Measurements from ENCODE around the gene DOC2A. TPM values are rescaled to one million over a fixed set of nuclear protein-coding genes. Genes with fewer than 3 reads are reported as not detected.
"Not testable (repeated sequence)": the region's sequence is repeated elsewhere in the genome, so short reads cannot be mapped to it uniquely, and the experiment has no call there.

Gene DOC2A
- total RNA-seq, 1 experiment from 2014 or later: not detected

DNA sequence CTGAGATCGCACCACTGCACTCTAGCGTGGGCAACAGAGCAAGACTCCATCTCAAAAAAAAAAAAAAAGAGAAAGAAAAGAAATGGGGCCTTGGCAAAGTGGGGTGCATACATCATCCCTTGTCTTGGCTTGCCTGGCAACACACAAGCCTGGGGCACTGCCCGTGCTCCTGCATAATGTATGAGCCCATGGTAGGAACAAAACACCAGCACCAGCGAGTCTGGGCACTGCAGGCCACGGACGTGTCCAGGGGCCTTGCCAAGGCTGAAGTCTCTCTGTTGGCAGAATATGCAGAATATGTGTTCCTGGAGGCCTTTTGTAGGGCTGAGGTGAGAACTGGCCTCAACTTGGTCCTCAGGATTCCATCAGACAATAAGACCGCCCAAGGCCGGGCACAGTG is 39.0 kb upstream of the DOC2A start:
- H3K9ac ChIP-seq (ENCODE audit: low read length): no peak overlapping the region
- H2AFZ ChIP-seq (ENCODE audit: low read length): no peak overlapping the region
- no peaks in the 10 kb centered on the region for H3K36me3 ChIP-seq (ENCODE audit: insufficient read depth, low read length)
- DNase-seq: no peak
- no peaks in the 10 kb centered on the region for H3K27me3 ChIP-seq (ENCODE audit: low read length)
- no peak overlapping the region for H3K27ac ChIP-seq (ENCODE audit: low read length)
- H3K4me3 ChIP-seq (ENCODE audit: low read length): no peak overlapping the region
- peaks cover 25% of the 10 kb centered on the region for H3K4me1 ChIP-seq (ENCODE audit: low read length)
- no peak overlapping the region for H3K4me2 ChIP-seq (ENCODE audit: low read depth, low read length, poor library complexity, severe bottlenecking)
- no peaks in the 10 kb centered on the region for H4K20me1 ChIP-seq (ENCODE audit: insufficient read depth, low read depth, low read length)
- no peaks in the 10 kb centered on the region for H3K9me3 ChIP-seq (ENCODE audit: low read length)
- 0 out of 2 replicates have a peak, but pooled peaks cover 3% of the 10 kb centered on the region for H3K79me2 ChIP-seq (ENCODE audit: low read length)
- no peaks in the 10 kb centered on the region for H3K9me2 ChIP-seq (replicated peaks; ENCODE audit: insufficient read depth, low read length)

DNA sequence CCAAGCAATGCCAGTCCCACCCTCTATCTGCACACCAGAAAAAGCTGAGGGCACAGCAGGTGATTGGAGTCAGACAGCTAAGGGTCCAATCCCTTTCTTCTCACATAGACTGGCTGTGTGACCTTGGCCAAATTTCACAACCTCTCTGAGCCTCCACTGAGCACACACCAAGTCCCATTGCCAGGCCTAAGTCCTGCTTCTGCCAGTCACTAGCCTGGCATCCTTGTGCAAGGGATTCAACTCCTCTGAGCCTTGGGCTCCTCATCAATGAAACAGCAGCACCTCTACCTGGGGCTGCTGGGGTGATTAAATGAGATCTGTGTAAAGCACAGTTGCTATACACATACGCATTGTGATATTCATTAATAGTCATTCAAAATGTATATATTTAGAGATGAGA is 35.8 kb upstream of the DOC2A start:
- no peak overlapping the region for H3K9ac ChIP-seq (ENCODE audit: low read length)
- no peaks in the 10 kb centered on the region for H3K27me3 ChIP-seq (ENCODE audit: low read length)
- H3K4me3 ChIP-seq (ENCODE audit: low read length): no peak overlapping the region
- H3K4me1 ChIP-seq (ENCODE audit: low read length): no peaks in the 10 kb centered on the region
- H3K27ac ChIP-seq (ENCODE audit: low read length): no peak overlapping the region
- no peak overlapping the region for H3K4me2 ChIP-seq (ENCODE audit: low read depth, low read length, poor library complexity, severe bottlenecking)
- H3K9me3 ChIP-seq (ENCODE audit: low read length): no peaks in the 10 kb centered on the region
- no peaks in the 10 kb centered on the region for H4K20me1 ChIP-seq (ENCODE audit: insufficient read depth, low read depth, low read length)
- H3K79me2 ChIP-seq (ENCODE audit: low read length): no peaks in the 10 kb centered on the region
- H3K36me3 ChIP-seq (ENCODE audit: insufficient read depth, low read length): no peaks in the 10 kb centered on the region
- DNase-seq: no peak
- no peak overlapping the region for H2AFZ ChIP-seq (ENCODE audit: low read length)
- H3K9me2 ChIP-seq (replicated peaks; ENCODE audit: insufficient read depth, low read length): no peaks in the 10 kb centered on the region

DNA sequence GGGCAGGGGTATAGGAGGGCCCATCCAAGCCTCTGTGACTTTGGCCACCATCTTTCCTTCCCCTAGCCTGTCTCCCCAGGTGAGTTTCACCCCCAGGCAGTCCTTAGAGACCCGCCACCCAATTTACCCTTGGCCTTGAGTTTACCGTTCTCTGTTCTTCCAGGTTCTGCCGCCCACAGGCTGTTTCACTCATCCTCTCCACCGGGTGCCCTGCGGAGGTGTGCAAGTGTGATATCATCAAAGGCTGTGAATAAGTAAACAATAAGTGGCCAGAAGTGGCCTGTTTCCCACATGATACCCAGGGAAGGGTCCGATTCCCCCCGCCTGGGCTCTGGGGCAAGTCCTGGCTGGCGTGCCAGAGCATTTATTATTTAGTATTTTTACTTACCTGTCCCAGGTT is 35.4 kb upstream of the DOC2A start:
- Histone ChIP-seq H3K9me2 (replicated peaks; ENCODE audit: insufficient read depth, low read length) (no peaks in the 10 kb centered on the region), H3K27me3 (ENCODE audit: low read length) (no peaks in the 10 kb centered on the region), H3K79me2 (ENCODE audit: low read length) (no peaks in the 10 kb centered on the region), H3K4me1 (ENCODE audit: low read length) (no peaks in the 10 kb centered on the region), H3K9ac (ENCODE audit: low read length) (no peak overlapping the region), H3K36me3 (ENCODE audit: insufficient read depth, low read length) (no peaks in the 10 kb centered on the region), H3K4me2 (ENCODE audit: low read depth, low read length, poor library complexity, severe bottlenecking) (no peak overlapping the region), H3K9me3 (ENCODE audit: low read length) (no peaks in the 10 kb centered on the region), H2AFZ (ENCODE audit: low read length) (no peak overlapping the region), H3K4me3 (ENCODE audit: low read length) (no peak overlapping the region), H3K27ac (ENCODE audit: low read length) (no peak overlapping the region), H4K20me1 (ENCODE audit: insufficient read depth, low read depth, low read length) (no peaks in the 10 kb centered on the region)
- DNase-seq: no peak

DNA sequence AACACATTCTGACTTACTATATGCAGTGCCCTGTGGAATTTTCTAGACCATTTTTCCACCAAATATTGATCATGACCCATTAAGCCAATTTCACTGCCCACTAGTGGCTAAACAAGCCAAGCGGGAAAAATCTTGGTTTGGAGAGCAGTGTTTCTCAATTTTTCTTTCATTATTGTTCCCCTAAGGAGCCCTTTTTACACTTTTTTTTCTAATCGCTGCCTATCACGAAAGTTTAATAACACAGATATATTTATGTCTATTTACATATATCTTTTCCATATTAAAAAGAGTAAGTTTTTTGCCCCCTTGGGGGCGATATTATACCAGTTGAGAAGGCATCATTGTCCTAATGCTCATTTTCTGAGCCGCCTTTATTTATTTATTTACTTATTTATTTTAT is 31.0 kb upstream of the DOC2A start:
- H3K36me3 ChIP-seq (ENCODE audit: insufficient read depth, low read length): no peaks in the 10 kb centered on the region
- no peaks in the 10 kb centered on the region for H3K79me2 ChIP-seq (ENCODE audit: low read length)
- DNase-seq: peak; percentile 72
- no peak overlapping the region for H3K4me2 ChIP-seq (ENCODE audit: low read depth, low read length, poor library complexity, severe bottlenecking)
- H3K9me3 ChIP-seq (ENCODE audit: low read length): no peaks in the 10 kb centered on the region
- peaks cover 5% of the 10 kb centered on the region for H3K4me1 ChIP-seq (ENCODE audit: low read length)
- no peak overlapping the region for H2AFZ ChIP-seq (ENCODE audit: low read length)
- no peaks in the 10 kb centered on the region for H4K20me1 ChIP-seq (ENCODE audit: insufficient read depth, low read depth, low read length)
- no peak overlapping the region for H3K9ac ChIP-seq (ENCODE audit: low read length)
- no peaks in the 10 kb centered on the region for H3K27me3 ChIP-seq (ENCODE audit: low read length)
- H3K9me2 ChIP-seq (replicated peaks; ENCODE audit: insufficient read depth, low read length): no peaks in the 10 kb centered on the region
- no peak overlapping the region for H3K4me3 ChIP-seq (ENCODE audit: low read length)
- no peak overlapping the region for H3K27ac ChIP-seq (ENCODE audit: low read length)

DNA sequence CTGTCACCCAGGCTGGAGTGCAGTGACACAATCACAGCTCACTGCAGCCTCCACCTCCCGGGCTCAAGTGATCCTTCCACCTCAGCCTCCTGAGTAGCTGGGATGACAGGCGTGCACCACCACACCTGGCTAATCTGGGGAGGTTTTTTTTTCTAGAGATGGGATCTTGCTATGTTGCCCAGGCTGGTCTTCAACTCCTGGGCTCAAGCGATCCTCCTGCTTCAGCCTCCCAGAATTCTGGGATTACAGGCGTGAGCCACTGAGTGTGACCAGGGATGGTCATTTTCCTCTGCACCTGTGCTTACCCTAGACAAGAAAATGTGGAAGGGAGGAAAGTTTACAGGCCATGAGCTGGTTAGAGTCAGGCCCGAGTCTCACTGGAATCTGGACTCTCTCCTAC is 29.9 kb upstream of the DOC2A start:
- not testable (repeated sequence) for H3K79me2 ChIP-seq (ENCODE audit: low read length); H3K4me3 ChIP-seq (ENCODE audit: low read length); H3K27ac ChIP-seq (ENCODE audit: low read length); DNase-seq; H3K27me3 ChIP-seq (ENCODE audit: low read length); H2AFZ ChIP-seq (ENCODE audit: low read length); H3K4me1 ChIP-seq (ENCODE audit: low read length); H3K36me3 ChIP-seq (ENCODE audit: insufficient read depth, low read length); H4K20me1 ChIP-seq (ENCODE audit: insufficient read depth, low read depth, low read length); H3K9me2 ChIP-seq (replicated peaks; ENCODE audit: insufficient read depth, low read length); H3K9me3 ChIP-seq (ENCODE audit: low read length); H3K9ac ChIP-seq (ENCODE audit: low read length); H3K4me2 ChIP-seq (ENCODE audit: low read depth, low read length, poor library complexity, severe bottlenecking)

DNA sequence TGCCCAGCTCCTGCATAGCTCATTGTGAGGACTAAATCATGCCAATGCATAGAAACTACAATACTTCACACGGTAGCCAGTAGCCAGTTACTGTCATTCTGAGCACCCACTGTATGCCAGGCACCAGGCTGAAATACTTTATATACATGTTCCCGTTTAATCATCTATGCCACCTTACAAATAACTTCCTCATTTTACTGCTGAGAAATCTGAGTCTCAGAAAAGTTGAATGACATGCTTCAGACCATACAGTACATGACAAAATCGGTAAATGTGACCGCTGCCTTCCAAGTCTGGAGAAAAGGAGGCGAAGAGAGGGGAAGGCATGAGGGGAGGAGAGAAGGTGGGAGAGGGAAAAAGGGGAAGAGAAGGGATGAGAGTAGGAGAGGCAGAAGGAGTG is 29.4 kb upstream of the DOC2A start:
- H3K4me1 ChIP-seq (ENCODE audit: low read length): peaks cover 5% of the 10 kb centered on the region
- peak; percentile 59 for DNase-seq
- H3K27ac ChIP-seq (ENCODE audit: low read length): no peak overlapping the region
- no peaks in the 10 kb centered on the region for H3K9me3 ChIP-seq (ENCODE audit: low read length)
- no peaks in the 10 kb centered on the region for H3K36me3 ChIP-seq (ENCODE audit: insufficient read depth, low read length)
- no peak overlapping the region for H3K4me2 ChIP-seq (ENCODE audit: low read depth, low read length, poor library complexity, severe bottlenecking)
- no peak overlapping the region for H3K9ac ChIP-seq (ENCODE audit: low read length)
- no peaks in the 10 kb centered on the region for H3K27me3 ChIP-seq (ENCODE audit: low read length)
- H4K20me1 ChIP-seq (ENCODE audit: insufficient read depth, low read depth, low read length): no peaks in the 10 kb centered on the region
- no peak overlapping the region for H2AFZ ChIP-seq (ENCODE audit: low read length)
- no peak overlapping the region for H3K4me3 ChIP-seq (ENCODE audit: low read length)
- no peaks in the 10 kb centered on the region for H3K9me2 ChIP-seq (replicated peaks; ENCODE audit: insufficient read depth, low read length)
- H3K79me2 ChIP-seq (ENCODE audit: low read length): no peaks in the 10 kb centered on the region

DNA sequence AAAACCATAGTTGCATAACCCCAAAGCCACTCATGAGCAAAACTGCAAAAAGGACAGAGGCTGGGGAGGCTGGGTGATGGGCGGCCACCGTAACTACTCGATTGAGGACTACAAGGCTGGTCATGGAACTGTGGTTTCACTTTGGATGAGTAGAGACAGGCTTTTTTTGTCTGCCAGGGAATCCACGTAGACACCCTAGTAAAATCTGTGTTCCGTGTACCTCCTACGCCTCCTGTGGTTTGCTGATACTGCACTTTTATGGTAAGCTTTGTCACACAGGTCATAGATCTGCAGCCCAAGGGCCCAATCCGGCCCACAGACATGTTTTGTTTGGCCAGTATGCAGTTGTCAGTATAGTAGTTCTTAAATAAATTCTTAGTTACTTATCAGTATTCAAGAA is 22.4 kb upstream of the DOC2A start:
- H3K9ac ChIP-seq (ENCODE audit: low read length): no peak overlapping the region
- no peaks in the 10 kb centered on the region for H3K9me3 ChIP-seq (ENCODE audit: low read length)
- no peak overlapping the region for H2AFZ ChIP-seq (ENCODE audit: low read length)
- H3K4me3 ChIP-seq (ENCODE audit: low read length): no peak overlapping the region
- H3K9me2 ChIP-seq (replicated peaks; ENCODE audit: insufficient read depth, low read length): no peaks in the 10 kb centered on the region
- no peaks in the 10 kb centered on the region for H3K36me3 ChIP-seq (ENCODE audit: insufficient read depth, low read length)
- H3K27ac ChIP-seq (ENCODE audit: low read length): no peak overlapping the region
- no peaks in the 10 kb centered on the region for H3K4me1 ChIP-seq (ENCODE audit: low read length)
- H3K4me2 ChIP-seq (ENCODE audit: low read depth, low read length, poor library complexity, severe bottlenecking): no peak overlapping the region
- no peaks in the 10 kb centered on the region for H3K79me2 ChIP-seq (ENCODE audit: low read length)
- H4K20me1 ChIP-seq (ENCODE audit: insufficient read depth, low read depth, low read length): 0 out of 2 replicates have a peak, but pooled peaks cover 3% of the 10 kb centered on the region
- no peak for DNase-seq
- no peaks in the 10 kb centered on the region for H3K27me3 ChIP-seq (ENCODE audit: low read length)

DNA sequence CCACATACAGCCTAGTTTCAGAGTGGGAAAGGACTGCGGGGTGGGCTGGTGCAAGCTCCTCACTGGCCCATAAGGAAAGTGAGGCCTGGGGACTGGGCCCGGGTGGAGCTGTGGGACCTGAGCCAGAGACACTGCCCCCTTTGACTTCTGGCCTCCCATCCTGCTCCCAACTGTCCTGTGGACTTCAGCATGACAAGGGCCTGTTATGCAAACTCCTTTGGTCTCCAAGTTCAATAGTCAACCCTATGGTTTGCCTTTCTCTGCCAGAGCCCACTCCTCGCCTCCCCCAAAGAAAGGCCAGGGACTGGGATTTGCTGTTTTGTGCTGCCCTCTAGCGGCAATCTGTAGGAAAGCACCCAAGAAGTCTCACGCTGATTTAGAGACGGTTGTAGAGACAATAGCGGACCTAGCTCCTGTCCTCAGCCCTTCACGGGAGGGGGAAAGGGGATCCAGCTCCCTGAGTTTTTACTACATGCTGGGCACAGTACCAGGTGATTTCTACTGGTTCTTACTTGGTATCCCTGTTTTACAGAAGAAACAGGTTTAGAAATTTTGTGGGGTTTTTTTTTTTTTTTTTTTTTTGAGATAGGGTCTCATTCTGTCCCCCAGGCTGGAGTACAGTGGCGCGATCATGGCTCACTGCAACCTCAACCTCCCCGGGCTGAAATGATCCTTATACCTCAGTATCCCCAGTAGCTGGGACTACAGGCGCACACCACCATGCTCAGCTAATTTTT is 21.4 kb upstream of the DOC2A start:
- Histone ChIP-seq H3K4me1 (ENCODE audit: low read length) (no peaks in the 10 kb centered on the region), H3K9ac (ENCODE audit: low read length) (no peak overlapping the region), H3K4me3 (ENCODE audit: low read length) (no peak overlapping the region), H3K27ac (ENCODE audit: low read length) (no peak overlapping the region), H4K20me1 (ENCODE audit: insufficient read depth, low read depth, low read length) (0 out of 2 replicates have a peak, but pooled peaks cover 3% of the 10 kb centered on the region), H3K27me3 (ENCODE audit: low read length) (no peaks in the 10 kb centered on the region), H3K36me3 (ENCODE audit: insufficient read depth, low read length) (no peaks in the 10 kb centered on the region), H3K4me2 (ENCODE audit: low read depth, low read length, poor library complexity, severe bottlenecking) (no peak overlapping the region), H3K79me2 (ENCODE audit: low read length) (no peaks in the 10 kb centered on the region), H3K9me3 (ENCODE audit: low read length) (no peaks in the 10 kb centered on the region), H3K9me2 (replicated peaks; ENCODE audit: insufficient read depth, low read length) (no peaks in the 10 kb centered on the region), H2AFZ (ENCODE audit: low read length) (no peak overlapping the region)
- peak; percentile 90 for DNase-seq

Measured in Karpas-422 (cell line).